HG03565 (cell line): ENCODE results near the gene TMEM61.
"Not testable (repeated sequence)": the region's sequence is repeated elsewhere in the genome, so short reads cannot be mapped to it uniquely, and the experiment has no call there.

Source experiments
- ATAC-seq: cut with Tn5 transposase; IDR thresholded peaks from one replicate; pipeline ENCODE4 v1.9.1; 2021; ENCODE audit warnings: mild to moderate bottlenecking, moderate library complexity; ENCODE audit not compliant: unreplicated experiment

Gene TMEM61

GRCh38 chr1:55000110-55001085, 20.0 kb downstream of the TMEM61 start:
- no peak for ATAC-seq

GRCh38 chr1:55001311-55001710, 20.9 kb downstream of the TMEM61 start:
- ATAC-seq: no peak

- ATAC-seq: no peak
Observed at GRCh38 chr1:55002686-55003085, 22.3 kb downstream of the TMEM61 start.

- no peak for ATAC-seq
Observed at GRCh38 chr1:55005351-55006140, 25.1 kb downstream of the TMEM61 start.

GRCh38 chr1:55006931-55007330, 26.5 kb downstream of the TMEM61 start:
- no peak for ATAC-seq

- ATAC-seq: no peak
Observed at GRCh38 chr1:55007625-55008024, 27.2 kb downstream of the TMEM61 start.

- ATAC-seq: no peak
Observed at GRCh38 chr1:55010194-55010886, 29.9 kb downstream of the TMEM61 start.

GRCh38 chr1:55010887-55011217, 30.4 kb downstream of the TMEM61 start:
- ATAC-seq: no peak

GRCh38 chr1:55012661-55013060, 32.2 kb downstream of the TMEM61 start:
- no peak for ATAC-seq

- no peak for ATAC-seq
Observed at GRCh38 chr1:55015123-55015522, 34.7 kb downstream of the TMEM61 start.

GRCh38 chr1:55015731-55016620, 35.5 kb downstream of the TMEM61 start:
- ATAC-seq: no peak

GRCh38 chr1:55018395-55018794, 38.0 kb downstream of the TMEM61 start:
- ATAC-seq: no peak

GRCh38 chr1:55021942-55022546, 41.6 kb downstream of the TMEM61 start:
- ATAC-seq: peak; percentile 75

GRCh38 chr1:55024163-55024562, 43.7 kb downstream of the TMEM61 start:
- not testable (repeated sequence) for ATAC-seq

- ATAC-seq: not testable (repeated sequence)
Observed at GRCh38 chr1:55026682-55027081, 46.3 kb downstream of the TMEM61 start.

GRCh38 chr1:55031098-55031497, 50.7 kb downstream of the TMEM61 start:
- ATAC-seq: not testable (repeated sequence)

GRCh38 chr1:55033265-55033614, 52.8 kb downstream of the TMEM61 start:
- ATAC-seq: no peak

- ATAC-seq: no peak
Observed at GRCh38 chr1:55034476-55035133, 54.2 kb downstream of the TMEM61 start.

GRCh38 chr1:55035904-55036303, 55.5 kb downstream of the TMEM61 start:
- ATAC-seq: no peak
